ENCODE results near the gene GCLM. TPM values are rescaled to one million over a fixed set of nuclear protein-coding genes. Genes with fewer than 3 reads are reported as not detected.

GCLM gene
- total and polyA plus RNA-seq, 9 of the 15 experiments (the other 6 are each of a cell fraction or from before 2014, with no cell fraction given): 9.3 to 71.6 (median 24.5) TPM

DNA sequence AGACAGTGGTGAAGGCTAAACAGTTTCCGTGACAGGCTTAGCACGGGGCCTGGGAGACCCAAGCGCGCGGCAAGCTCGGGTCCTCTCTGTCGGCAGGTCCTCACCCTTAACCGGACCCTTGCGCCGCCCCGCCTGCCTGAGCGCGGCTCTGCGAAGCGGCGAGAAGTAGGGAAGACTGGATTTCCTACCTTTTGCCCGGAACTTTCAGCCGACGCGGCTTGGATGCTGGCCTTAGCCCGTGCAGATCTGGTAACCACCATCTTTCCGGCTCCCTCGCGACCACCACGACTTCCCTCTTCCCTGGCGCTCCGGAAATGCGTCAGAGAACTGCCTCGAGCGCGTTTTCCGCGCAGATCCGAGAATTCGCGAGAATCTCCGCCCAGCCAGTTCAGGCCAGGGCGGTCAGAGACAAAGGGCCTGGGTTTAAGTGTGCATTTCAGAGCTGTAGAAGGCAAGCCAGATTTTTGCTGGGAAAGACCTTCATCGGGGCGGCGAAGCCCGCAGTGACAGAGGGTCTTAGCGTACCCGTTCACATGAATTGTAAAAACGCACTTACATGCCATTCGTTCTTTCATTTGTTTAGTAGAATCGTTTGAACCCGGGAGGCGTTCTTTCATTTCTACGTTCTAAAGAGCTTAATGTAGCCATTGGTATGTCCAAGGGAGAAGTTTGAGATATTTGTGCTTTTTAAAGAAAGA lies 30.2 kb downstream of the GCLM start, which contains the start of gene DNTTIP2 (continued):
- TF ChIP-seq, protein P1, sequence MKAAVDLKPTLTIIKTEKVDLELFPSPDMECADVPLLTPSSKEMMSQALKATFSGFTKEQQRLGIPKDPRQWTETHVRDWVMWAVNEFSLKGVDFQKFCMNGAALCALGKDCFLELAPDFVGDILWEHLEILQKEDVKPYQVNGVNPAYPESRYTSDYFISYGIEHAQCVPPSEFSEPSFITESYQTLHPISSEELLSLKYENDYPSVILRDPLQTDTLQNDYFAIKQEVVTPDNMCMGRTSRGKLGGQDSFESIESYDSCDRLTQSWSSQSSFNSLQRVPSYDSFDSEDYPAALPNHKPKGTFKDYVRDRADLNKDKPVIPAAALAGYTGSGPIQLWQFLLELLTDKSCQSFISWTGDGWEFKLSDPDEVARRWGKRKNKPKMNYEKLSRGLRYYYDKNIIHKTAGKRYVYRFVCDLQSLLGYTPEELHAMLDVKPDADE (conservative IDR thresholded peaks at IDR 0.05; ENCODE audit: control insufficient read depth, low read depth, low read length): peak; percentile 60
- TF ChIP-seq CHD1 (IDR thresholded peaks at IDR 0.05; ENCODE audit: low read length) (peak; percentile 48), ETV5 (CRISPR knock-in tag; IDR thresholded peaks at IDR 0.05; ENCODE audit: low read depth) (peak; percentile 67), PHB (CRISPR knock-in tag; IDR thresholded peaks at IDR 0.05) (no peak), CXXC5 (CRISPR knock-in tag; IDR thresholded peaks at IDR 0.05) (peak; percentile 73), POLR2A (conservative IDR thresholded peaks at IDR 0.05) (peak; percentile 97), ARID2 (IDR thresholded peaks at IDR 0.05) (no peak), HDAC2 (IDR thresholded peaks at IDR 0.05) (0 out of 2 replicates have a peak, but pooled peaks have one; percentile 79), ZNF583 (CRISPR knock-in tag; IDR thresholded peaks at IDR 0.05) (no peak), RAD21 (CRISPR knock-in tag; conservative IDR thresholded peaks at IDR 0.05 in 1 of 2, IDR thresholded peaks at IDR 0.05 in 1 of 2) (no peak), POLR2G (IDR thresholded peaks at IDR 0.05; ENCODE audit: low read depth, low read length) (peak; percentile 96), TBP (optimal IDR thresholded peaks at IDR 0.05; ENCODE audit: low read depth, low read length) (peak; percentile 87), MTA3 (IDR thresholded peaks at IDR 0.05; ENCODE audit: borderline replicate concordance) (peak; percentile 35; the same call in 1 of the 2 replicates), HNRNPL (IDR thresholded peaks at IDR 0.05; ENCODE audit: low read depth, low read length) (0 out of 2 replicates have a peak, but pooled peaks have one; percentile 45), OTX1 (CRISPR knock-in tag; IDR thresholded peaks at IDR 0.05) (0 out of 2 replicates have a peak, but pooled peaks have one; percentile 20), EP400 (IDR thresholded peaks at IDR 0.05) (peak; percentile 97), SREBF2 (CRISPR knock-in tag; IDR thresholded peaks at IDR 0.05) (no peak), ZSCAN32 (CRISPR knock-in tag; IDR thresholded peaks at IDR 0.05) (no peak)
- TF ChIP-seq, protein P2, sequence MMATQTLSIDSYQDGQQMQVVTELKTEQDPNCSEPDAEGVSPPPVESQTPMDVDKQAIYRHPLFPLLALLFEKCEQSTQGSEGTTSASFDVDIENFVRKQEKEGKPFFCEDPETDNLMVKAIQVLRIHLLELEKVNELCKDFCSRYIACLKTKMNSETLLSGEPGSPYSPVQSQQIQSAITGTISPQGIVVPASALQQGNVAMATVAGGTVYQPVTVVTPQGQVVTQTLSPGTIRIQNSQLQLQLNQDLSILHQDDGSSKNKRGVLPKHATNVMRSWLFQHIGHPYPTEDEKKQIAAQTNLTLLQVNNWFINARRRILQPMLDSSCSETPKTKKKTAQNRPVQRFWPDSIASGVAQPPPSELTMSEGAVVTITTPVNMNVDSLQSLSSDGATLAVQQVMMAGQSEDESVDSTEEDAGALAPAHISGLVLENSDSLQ (IDR thresholded peaks at IDR 0.05): no peak
- TF ChIP-seq, protein P3, sequence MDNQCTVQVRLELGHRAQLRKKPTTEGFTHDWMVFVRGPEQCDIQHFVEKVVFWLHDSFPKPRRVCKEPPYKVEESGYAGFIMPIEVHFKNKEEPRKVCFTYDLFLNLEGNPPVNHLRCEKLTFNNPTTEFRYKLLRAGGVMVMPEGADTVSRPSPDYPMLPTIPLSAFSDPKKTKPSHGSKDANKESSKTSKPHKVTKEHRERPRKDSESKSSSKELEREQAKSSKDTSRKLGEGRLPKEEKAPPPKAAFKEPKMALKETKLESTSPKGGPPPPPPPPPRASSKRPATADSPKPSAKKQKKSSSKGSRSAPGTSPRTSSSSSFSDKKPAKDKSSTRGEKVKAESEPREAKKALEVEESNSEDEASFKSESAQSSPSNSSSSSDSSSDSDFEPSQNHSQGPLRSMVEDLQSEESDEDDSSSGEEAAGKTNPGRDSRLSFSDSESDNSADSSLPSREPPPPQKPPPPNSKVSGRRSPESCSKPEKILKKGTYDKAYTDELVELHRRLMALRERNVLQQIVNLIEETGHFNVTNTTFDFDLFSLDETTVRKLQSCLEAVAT (IDR thresholded peaks at IDR 0.05): no peak
- TF ChIP-seq, protein P4, sequence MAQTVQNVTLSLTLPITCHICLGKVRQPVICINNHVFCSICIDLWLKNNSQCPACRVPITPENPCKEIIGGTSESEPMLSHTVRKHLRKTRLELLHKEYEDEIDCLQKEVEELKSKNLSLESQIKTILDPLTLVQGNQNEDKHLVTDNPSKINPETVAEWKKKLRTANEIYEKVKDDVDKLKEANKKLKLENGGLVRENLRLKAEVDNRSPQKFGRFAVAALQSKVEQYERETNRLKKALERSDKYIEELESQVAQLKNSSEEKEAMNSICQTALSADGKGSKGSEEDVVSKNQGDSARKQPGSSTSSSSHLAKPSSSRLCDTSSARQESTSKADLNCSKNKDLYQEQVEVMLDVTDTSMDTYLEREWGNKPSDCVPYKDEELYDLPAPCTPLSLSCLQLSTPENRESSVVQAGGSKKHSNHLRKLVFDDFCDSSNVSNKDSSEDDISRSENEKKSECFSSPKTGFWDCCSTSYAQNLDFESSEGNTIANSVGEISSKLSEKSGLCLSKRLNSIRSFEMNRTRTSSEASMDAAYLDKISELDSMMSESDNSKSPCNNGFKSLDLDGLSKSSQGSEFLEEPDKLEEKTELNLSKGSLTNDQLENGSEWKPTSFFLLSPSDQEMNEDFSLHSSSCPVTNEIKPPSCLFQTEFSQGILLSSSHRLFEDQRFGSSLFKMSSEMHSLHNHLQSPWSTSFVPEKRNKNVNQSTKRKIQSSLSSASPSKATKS (CRISPR knock-in tag; IDR thresholded peaks at IDR 0.05): no peak
- TF ChIP-seq, protein P5, sequence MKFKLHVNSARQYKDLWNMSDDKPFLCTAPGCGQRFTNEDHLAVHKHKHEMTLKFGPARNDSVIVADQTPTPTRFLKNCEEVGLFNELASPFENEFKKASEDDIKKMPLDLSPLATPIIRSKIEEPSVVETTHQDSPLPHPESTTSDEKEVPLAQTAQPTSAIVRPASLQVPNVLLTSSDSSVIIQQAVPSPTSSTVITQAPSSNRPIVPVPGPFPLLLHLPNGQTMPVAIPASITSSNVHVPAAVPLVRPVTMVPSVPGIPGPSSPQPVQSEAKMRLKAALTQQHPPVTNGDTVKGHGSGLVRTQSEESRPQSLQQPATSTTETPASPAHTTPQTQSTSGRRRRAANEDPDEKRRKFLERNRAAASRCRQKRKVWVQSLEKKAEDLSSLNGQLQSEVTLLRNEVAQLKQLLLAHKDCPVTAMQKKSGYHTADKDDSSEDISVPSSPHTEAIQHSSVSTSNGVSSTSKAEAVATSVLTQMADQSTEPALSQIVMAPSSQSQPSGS (CRISPR knock-in tag; IDR thresholded peaks at IDR 0.05): no peak

All from K562 (cell line).